Measurements from ENCODE around the gene CHTF8.

Gene CHTF8

DNA sequence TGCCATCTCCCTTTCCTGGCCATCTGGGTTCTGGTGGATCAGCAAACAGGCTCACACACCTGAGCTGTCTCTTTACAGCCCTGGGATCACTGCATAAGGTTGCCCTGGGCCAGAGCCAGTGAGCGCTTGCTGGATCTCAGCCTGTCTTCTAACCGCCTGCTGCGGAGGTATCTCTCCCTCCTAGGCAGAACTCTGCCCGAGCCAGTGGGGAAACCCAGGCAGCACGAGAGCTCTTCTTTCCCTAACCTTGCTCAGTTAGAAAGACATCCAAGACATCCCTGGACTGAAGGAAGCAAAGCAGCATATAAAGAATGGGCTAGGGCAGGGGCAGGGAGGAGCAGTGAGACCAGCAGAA, 20.5 kb downstream of the CHTF8 start:
- no peak for DNase-seq

DNA sequence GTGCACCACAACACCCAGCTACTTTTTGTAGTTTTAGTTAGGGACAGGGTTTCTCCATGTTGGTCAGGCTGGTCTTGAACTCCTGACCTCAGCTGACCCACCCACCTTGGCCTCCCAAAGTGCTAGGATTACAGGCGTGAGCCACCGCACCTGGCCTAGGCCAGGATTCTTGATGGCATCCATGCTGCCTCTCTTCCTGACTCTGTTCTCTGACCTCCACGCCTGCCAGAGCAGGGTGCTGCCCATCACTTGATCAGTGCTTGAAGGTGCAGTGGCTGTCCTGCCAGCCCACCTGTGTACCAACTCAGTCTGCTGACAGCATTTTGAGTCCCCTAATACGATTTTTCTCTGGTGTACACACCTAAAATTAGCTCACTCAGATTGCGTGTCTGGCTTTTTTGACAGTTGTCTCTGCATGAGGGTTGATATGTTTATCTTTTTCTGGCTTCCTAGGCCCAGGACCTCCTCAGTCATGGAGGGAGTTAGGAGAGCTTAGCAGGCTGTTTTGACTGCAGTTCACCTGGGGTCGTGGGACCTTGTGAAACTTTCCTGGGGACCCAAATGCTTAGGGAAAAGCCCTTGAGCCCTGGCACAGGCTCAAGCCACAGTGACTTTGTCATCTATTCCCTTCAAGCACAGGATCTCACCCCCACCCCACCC, 21.0 kb downstream of the CHTF8 start:
- DNase-seq = no peak

DNA sequence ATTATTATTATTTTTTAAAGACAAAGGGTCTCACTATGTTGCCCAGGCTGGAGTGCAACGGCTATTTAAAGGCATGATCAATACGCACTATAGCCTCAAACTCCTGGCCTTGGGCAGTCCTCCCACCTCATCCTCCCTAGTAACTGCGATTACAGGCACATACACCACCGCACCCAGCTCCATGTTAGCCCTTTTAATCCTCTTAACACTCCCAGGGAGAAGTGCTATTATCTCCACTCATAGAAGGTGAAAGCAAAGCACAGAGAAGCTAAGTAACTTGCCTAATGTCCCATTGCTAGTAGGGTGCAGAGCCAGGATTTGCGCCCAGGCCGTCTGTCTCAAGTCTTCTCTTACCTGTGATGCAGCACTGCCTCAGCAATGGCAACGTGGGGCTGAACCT, 22.0 kb downstream of the CHTF8 start:
- DNase-seq = no peak

DNA sequence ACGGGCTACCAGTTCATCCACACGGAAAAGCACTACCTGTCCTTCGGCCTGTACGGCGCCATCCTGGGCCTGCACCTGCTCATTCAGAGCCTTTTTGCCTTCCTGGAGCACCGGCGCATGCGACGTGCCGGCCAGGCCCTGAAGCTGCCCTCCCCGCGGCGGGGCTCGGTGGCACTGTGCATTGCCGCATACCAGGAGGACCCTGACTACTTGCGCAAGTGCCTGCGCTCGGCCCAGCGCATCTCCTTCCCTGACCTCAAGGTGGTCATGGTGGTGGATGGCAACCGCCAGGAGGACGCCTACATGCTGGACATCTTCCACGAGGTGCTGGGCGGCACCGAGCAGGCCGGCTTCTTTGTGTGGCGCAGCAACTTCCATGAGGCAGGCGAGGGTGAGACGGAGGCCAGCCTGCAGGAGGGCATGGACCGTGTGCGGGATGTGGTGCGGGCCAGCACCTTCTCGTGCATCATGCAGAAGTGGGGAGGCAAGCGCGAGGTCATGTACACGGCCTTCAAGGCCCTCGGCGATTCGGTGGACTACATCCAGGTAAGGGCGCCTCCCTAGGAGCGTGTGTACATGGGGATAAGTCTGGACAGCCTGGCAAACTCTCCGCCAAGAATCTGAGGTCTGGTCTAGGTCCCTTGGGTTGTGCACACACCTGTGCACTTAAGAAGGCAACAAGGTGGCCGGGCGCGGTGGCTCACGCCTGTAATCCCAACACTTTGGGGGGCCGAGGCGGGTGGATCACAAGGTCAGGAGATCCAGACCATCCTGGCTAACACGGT, 22.7 kb downstream of the CHTF8 start:
- DNase-seq = no peak

DNA sequence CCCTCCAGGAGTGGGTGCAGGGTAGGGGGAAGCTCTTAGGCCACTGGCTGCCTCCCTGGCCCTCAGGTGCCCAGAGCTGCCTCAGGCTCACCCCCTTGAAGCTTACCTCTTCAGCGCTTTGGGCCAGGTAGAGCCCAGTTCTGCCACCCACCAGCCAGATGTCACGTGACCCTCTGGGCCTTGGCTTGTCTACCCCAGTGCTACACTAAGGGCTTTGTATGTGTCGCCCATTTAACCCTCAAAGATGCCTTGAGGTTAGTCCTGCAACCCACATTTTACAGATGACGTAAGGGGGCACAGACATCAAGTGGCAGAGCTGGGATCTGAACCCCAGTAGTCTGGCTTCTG, 23.5 kb downstream of the CHTF8 start:
- no peak for DNase-seq

DNA sequence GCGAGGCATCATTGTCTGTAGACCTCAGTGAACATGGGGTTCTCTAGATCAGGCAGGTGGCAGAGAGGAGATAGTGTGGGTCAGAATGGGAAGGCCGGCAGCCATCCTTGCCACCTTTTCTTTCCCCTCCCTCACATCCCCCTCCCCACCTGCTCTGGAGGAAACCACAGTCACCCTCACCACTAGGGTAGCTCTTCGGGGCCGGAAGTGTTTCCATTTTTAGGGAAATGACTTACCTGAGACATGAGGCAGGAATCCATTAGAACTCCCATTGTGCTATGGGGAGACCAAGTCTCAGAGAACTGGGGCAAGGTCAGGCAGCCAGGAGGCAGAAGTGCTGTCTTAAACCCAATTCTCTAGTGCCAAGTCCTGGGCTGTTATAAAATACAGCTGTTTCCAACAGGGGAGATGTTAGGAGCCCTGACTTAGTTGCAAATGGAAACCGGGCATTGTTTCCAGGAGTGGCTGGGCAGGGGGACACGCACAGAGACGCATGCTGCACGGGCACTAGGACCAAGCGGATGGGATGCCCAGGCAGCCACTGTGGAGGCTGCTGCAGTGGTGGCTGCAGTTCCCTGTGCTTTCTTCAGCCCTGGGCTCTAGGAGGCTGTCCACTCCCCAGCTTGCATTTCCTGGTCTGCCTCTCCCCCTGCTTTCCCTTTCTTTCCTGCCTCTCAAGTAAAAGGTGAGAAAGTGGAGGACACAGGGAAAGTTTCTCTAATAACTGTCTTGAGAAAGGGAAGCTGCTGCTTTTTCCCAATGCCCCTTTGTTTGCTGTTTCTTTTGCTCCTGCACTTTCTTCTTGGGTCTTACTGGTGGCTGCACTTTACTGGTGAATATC, 24.1 kb downstream of the CHTF8 start:
- DNase-seq = no peak

DNA sequence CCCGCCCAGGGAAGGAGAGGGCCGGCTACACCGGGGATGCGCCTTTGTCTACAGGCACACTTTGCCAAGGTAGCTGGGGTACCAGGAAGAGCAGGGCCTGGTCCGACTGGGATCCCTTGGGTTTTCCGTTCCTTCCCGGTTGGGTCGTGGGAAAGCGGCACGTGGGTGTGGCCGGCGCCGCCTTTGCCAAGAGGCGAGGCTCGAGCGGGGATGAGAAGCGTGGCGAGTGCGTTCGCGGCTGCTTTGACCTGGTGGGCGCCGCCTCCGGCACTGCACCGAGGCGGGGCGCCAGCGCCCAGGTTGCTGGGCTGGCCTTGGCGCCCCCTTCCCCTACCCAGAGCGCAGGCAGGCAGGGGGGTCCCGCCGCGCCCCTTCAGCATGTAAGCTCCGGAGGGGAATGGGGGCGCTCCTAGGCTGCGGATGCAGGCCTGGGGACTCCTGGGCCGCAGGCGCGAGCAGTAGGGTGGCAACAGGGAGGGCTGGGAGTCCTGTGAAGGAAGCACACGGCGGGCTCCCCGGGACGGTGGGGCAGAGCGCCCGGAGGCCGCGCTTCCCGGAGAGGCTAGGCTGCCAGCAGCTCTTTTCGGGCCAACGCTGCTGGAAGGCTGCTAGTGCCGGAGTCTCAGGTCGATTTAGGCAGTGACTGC, 24.9 kb downstream of the CHTF8 start:
- no peak for DNase-seq

DNA sequence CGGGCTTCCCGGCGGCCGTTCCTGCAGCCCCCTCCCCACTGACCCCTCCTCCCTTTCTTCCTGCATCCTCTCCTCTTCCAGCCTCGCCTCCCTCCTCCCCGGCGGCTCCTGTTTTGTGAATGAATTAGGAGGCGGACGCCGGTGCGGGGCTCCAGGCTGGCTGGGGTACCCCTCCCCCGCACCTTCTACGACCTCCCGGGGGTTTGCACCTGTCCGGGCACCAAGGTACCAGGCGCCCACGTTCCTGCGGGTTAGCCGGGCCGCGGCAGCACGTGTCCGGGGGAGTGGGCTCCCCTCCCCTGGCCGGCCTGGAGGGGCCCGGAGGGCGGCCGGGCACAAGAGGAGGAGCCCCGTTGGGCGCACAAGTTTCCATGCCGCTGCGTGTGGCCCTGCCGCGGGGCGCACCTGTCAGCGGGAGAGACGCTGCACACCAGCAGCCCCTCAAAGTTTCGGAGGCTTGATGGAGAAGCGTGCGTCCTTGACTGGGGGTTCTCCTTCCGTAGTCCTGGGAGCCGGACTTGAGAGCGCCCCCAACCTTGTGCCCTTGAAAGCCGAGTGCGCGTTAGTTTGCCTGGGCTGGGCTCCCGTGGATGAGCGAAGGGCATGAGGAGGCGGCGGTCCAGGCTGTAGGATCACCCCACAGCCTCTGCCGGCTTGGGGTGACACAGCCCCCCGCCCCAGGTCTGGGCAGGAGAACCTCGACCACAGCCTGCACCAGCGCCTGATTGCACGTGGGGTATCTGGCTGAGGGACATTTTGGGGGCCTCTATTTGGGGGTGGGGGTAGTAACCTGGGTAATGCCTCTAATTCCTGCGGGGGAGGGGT, 25.7 kb downstream of the CHTF8 start:
- DNase-seq = peak; percentile 42

DNA sequence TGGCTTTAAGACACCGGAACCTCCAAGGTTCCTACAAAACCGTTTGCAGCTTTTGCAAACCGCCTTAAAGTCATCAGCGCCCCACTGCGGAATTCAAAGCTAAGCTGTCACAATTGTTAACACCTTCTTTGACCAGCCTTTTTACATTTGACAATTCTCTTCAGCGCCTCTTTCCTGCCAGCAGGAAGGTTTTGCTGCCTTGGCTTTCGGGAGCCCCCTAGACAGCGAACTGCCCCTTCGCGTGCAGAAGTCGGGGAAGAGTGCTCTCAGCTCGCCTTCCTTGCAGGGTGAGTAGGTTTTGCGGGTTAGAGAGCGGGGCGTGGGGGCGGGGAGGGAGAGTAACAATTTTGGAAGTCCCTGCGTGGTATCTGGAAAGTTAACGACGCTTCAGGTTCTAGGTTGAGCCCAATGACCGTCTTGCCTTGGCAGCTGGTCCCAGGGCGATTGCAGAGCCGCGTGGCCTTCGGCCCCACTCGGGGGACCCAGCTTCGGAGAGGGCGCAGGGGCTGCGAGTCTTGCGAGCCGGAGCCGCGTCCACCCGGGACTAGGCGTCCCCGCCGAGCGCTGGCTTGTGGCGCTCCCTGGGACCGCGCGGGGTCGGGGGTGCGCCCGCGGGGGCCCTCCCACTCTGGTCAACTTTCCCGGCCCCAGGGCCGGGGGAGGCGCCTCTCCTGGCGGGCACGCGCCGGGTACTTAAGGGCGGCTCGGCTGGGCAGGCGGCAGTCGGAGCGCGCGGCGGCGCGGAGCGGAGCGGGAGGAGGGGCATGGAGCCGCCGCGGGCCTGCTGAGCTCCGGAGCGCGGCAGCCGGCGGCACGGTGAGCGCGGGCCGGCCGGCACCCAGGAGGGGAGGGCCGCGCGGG, 26.7 kb downstream of the CHTF8 start, which contains the start of gene HAS3:
TSS of gene HAS3 (plus strand) at position 153 of the 861 bp plus-strand sequence. CDS start 3,743 bp downstream, outside the sequence.
- DNase-seq = peak; percentile 71

DNA sequence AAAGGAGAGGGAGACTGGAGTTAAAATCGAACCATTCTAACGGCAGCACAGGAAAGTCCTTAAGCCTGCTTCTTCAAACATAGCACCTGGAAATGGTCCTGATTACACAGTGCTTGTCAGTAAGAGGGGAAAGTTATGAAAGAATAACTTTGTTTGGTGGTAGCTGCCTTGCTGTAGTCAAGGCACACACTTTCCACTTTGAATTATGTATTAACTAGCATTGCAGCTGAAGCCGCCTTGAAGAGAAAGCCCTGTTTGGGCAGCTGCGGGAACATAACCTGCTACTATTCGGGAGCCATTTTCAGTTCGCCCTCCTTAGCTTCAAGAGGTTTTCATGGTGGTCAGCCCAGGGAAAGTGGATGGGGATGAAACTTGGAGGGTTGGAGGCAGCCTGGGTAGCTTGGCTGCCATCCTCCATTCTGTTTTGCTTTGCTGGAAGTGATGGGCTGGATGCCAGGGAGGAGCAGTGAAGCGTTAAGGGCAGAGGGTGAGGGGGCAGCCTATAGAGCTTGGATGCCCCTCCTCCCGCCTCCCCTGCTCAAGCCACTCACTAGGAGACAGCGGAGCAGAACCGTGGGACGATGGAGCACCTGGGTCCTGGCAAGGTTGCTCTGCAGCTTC, 32.2 kb downstream of the CHTF8 start:
- peak; percentile 38 for DNase-seq

DNA sequence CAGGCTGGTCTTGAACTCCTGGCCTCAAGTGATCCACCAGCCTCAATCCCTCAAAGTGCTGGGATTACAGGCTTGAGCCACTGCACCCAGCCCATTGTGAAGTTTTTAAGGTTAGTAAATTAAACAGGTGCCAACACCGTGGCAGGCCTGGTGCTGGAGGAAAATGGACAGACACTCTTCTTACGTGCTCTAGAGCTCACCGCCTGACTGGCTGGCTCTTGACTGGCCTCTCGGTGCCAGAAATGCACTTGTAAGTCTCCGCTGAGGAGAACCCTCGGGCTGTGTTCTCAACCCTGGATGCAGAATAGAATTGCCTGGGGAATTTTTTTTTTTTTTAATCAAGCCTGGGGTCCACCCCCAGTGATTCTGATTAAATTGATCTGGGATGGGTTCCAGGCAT, 37.2 kb downstream of the CHTF8 start:
- no peak for DNase-seq

DNA sequence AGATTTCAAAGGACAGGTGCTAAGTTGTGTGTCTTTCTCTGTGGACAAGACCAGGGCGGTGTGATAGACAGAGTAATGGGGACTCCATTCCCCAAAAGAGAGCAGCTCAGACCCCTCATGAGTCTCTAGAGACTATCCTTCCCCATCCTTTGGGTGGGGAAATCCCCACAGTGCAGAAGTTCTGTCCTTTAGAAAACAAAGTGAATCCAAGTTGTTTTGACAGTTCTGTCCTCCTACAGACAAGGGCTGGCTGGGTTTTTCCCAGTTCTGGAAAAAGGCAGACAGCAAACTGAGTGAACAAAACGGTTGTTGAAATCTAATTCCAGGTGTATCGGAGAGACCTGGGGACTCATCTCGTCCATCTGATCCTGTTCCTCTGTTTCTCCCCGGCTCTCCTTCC, 37.9 kb downstream of the CHTF8 start:
- DNase-seq = no peak

DNA sequence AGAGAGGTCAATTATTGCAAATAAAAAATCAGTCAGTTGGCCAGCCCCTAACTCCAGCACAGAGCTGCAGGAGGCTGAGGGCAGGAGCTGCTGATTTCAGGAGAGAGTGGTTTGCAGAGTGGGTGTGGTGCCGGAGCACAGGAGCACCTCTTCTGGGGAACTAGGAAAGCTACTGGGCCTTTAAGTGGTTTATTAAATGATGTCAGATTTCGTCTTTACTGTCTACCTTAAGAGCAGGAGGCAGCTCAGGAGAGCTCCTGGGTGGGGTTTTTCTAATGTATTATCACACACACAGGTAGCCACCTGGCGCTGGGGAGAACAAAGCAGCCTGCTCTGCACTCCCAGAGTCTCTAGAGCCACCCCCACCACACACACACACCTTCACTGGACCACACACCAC, 38.4 kb downstream of the CHTF8 start:
- DNase-seq = peak; percentile 65

DNA sequence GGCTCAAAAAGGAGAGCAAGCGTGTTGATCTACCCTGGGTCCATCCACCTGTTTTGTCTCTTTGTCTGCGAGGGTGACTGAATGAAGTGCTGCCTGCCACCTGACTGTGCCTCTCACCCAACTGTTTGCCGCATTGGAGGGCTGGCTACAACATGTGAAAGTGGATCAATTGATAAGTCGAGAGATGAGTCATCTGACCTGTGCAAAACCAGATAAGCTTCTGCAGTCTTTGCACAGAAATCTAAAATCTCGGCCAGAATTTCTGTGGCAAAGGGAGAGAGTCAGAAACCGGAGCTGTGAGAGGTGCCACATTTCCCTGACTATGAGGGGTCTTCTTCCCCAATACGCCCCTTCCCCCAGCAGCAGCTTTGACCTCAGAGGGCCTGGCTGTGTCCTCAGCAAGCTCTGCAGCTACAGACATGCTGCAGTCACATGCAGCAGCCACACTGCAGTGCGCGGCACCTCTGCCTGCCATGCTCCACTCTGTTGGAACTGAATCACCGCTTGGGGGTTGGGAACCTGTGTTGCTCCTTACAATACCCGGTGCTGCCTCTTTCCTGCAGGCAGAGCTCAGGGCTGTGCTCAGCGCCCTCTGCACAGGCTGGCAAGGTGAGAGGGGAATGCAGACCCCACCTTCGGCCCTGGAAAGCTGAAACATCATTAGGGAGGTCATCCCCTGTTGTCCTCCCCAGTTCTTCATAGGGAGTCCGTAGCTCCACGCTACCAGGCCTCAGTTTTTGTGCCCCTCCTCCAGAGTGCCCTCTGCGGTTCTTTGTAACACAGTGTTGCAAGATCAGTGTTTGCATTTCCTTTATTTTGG, 43.1 kb downstream of the CHTF8 start:
- DNase-seq = no peak

DNA sequence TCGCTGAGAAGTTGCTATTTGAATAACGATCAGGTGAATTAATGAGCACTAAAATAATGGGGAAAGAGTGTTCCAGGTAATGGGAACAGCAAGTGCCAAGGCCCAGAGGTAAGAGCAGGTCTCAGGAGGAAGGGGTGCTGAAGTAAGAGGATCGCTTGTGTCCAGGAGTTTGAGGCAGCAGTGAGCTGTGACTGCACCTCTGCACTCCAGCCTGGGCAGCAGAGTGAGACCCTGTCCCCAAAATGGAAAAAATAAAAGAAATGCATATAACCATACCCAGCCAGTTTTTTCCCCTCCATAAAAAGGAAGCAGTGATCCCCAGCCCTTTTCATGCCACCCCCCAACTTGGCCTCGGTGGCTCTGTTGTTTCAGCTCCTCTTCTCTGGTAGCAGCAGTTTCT, 43.7 kb downstream of the CHTF8 start:
- DNase-seq = no peak

DNA sequence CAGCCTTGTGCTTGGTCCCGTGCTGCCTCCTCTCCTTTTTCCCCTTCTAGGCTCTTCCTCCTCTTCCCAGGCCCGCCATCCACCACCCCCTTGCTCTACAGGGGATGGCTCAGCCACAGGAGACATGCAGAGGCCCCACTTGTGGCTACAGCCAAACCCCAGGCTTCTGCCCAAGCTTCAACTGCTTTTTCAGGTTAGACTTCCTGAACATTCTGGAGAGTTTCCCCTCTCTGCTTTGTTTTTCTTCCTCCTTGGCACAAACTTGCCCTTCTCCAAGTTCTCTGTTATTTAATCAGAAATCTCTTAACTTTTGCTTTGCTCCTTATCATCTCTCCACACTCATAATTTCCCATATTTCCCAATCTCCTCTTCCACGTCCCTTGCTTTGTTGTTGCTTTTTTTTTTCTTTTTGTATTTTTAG, 45.2 kb downstream of the CHTF8 start:
- DNase-seq = no peak

DNA sequence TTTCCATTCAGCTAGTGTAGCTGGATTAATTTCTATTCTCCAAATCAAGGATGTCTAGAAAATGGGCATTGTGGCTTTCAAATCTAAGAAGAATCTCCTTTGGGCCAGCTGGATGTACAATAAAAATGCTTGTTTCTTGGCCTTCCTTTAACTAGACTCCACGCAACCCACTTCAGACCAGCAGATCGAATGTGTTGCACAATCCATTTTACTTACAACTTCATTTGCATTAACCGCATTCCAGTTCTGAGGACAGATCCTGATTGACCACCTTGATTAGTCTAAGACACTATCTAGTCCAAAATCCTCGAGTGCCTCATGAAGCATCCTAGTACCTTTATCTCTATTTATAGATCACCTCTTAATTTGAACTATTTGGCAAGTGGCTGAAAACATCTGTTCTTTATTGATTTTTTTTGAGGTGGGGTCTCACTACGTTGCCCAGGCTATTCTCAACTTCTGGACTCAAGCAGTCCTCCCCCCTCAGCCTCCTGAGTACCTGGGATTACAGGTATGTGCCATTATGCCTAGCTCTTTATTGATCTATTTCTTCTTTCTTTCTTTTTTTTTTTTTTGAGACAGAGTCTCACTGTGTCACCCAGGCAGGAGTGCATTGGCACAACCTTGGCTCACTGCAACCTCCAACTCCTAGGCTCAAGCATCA, 47.2 kb downstream of the CHTF8 start:
- DNase-seq = no peak

DNA sequence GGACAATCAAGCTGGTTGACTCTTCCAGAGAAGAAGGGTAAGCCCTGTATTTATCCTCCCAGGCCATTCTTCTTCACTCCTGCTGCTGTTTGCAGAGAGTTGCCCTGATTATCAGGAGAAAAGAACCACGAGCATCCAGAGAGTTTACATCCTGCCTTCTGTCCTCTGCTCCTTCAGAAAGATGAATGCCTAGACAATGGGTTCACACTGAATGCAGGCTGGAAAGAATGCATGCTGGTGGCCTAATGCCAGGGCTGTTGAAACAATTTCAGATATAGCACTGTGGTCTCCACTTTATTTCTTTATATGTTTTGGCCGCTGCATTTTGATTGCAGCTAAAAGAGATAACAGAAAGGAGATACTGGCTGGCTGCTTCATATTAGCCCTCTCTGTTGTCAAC, 48.1 kb downstream of the CHTF8 start:
- no peak for DNase-seq

DNA sequence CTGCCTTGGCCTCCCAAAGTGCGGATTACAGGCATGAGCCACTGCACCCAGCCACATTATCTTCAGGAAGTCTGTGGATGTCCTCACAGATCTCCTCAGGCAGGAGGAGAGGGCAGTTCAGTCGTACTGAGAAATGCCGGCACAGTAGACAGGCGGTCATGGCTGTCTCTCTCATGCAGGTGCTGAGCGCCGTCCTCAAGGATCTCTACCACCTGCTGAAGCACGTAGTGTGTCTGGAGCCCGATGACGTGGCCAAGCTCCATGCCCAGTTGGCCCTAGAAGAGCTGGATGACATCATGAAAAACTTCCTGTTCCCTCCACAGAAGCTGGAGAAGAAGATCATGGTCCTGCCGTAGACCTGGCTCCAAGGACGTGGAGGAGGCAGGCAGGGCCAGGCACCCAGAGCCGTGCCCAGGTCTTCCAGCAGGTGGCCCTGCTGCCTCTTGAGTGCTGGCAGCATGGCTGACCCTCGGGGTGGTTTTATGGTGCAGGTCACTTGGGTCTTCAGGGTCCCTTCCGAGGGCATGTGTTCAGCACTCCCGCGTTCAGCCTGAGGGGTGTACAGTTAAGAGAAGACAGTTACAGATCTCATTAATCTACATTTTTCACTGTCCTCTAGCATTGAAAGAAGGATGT, 49.0 kb downstream of the CHTF8 start:
- DNase-seq = no peak
